ENCODE results near the gene TRPV2. TPM values are rescaled to one million over a fixed set of nuclear protein-coding genes. Genes with fewer than 3 reads are reported as not detected.

The TRPV2 gene
- total and polyA plus RNA-seq, 9 donors, result 8.7 to 40.4 (median 13.0) TPM

DNA sequence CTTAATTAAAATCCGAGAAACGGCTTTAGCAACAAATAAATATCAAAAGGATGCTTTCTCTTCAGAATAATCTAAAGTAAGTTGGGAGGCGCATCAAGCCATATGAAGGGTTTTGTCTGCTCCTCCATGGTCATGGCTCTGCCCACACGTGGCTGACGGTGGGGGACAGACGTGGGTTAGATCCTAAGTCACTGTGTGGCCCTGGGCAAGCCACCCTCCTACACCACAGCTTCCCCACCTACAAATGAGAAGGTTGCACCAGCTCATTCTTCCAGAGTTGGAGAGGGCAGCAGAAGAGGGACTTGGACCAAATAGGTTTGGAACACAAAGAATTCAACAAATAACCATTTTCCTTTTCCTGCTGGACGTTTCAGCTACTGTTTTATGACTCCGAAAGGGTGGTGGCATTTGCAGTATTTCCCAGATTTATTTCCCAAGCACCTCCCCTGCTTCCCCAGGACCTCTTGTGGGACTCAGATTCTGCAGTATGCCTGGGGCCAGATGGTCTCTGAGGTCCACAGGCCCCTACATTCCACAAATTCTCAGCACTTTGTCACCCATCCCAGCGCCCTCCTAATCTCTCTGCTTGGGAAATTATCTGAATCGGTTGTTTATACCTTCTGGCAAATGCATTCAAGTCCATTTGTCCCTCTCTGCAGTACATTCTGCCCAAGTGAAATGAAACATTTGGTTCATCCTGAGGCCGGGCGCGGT, 58.8 kb downstream of the TRPV2 start:
- Histone ChIP-seq H3K4me3 (no peak overlapping the region), H3K9me3 (no peaks in the 10 kb centered on the region), H3K4me1 (ENCODE audit: insufficient read depth) (peaks cover 9% of the 10 kb centered on the region), H3K27ac (no peak overlapping the region), H3K27me3 (no peaks in the 10 kb centered on the region), H3K36me3 (no peaks in the 10 kb centered on the region)
- no peak for DNase-seq
- 65 to 76% (median 72%) methylated on average over 13 of the region's 13 CpGs for WGBS, 3 donors
- TF ChIP-seq, protein P1, sequence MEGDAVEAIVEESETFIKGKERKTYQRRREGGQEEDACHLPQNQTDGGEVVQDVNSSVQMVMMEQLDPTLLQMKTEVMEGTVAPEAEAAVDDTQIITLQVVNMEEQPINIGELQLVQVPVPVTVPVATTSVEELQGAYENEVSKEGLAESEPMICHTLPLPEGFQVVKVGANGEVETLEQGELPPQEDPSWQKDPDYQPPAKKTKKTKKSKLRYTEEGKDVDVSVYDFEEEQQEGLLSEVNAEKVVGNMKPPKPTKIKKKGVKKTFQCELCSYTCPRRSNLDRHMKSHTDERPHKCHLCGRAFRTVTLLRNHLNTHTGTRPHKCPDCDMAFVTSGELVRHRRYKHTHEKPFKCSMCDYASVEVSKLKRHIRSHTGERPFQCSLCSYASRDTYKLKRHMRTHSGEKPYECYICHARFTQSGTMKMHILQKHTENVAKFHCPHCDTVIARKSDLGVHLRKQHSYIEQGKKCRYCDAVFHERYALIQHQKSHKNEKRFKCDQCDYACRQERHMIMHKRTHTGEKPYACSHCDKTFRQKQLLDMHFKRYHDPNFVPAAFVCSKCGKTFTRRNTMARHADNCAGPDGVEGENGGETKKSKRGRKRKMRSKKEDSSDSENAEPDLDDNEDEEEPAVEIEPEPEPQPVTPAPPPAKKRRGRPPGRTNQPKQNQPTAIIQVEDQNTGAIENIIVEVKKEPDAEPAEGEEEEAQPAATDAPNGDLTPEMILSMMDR (IDR thresholded peaks at IDR 0.05), result no peak
- TF ChIP-seq EP300 (IDR thresholded peaks at IDR 0.05) (no peak), POLR2A (IDR thresholded peaks at IDR 0.05) (no peak)
- intact Hi-C loops (cut with DNase I), result no loop called here

DNA sequence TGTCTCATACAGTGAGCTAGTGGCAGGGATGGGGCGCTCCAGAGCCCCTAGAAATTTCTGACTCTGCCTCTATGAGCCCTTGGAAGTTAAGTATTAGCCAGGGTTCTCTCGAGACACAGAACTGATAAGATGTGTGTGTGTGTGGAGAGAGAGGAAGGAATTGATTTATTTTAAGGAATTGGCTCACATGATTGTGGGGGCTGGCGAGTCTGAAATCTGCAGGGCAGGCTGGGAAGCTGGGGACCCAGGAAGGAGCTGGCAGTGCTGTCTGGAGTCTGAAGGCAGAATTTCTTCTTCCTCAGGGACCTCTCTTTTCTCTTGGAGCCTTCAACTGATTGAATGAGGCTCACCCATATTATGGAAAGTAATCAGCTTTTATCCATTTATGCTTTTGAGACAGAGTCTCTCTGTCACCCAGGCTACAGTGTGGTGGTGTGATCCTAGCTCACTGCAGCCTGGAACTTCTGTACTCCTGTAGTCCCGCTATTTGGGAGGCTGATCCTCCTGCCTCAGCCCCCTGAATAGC, 59.9 kb downstream of the TRPV2 start:
- 64 to 67% (median 65%) methylated on average over 4 of the region's 4 CpGs for WGBS, 3 donors
- no peak overlapping the region for H3K27ac ChIP-seq
- no peaks in the 10 kb centered on the region for H3K36me3 ChIP-seq
- no peak for TF ChIP-seq POLR2A (IDR thresholded peaks at IDR 0.05)
- TF ChIP-seq, protein P1 (IDR thresholded peaks at IDR 0.05), result no peak
- TF ChIP-seq EP300 (IDR thresholded peaks at IDR 0.05), result no peak
- intact Hi-C loops (cut with DNase I), result no loop called here
- no peaks in the 10 kb centered on the region for H3K27me3 ChIP-seq
- no peaks in the 10 kb centered on the region for H3K9me3 ChIP-seq
- no peak overlapping the region for H3K4me3 ChIP-seq
- DNase-seq, result no peak
- peaks cover 9% of the 10 kb centered on the region for H3K4me1 ChIP-seq (ENCODE audit: insufficient read depth)

DNA sequence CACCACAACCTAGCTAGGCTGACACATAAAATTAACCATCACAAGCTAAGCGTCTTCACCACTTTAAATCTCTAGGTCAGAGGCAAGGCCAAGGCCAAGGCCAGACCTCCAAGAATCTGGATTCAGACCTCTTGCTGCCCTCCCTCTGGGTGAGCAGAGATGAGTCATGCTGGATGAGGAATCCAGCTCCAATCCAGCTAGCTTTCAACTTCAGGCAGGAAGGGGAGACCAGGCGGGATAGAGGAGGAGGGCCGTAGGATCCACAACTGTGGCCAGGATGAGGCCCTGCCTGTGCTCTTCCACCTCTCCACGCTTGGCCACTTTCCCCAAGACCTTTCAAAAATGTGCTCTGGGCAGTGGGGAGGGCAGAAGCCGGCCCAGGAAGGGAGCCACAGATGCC, 61.9 kb downstream of the TRPV2 start:
- Histone ChIP-seq H3K36me3 (no peaks in the 10 kb centered on the region), H3K27me3 (no peaks in the 10 kb centered on the region), H3K4me3 (no peak overlapping the region), H3K27ac (peak overlapping the region; percentile 21 to 43), H3K9me3 (no peaks in the 10 kb centered on the region), H3K4me1 (ENCODE audit: insufficient read depth) (peaks cover 9% of the 10 kb centered on the region)
- 4 to 10% (median 5%) methylated on average over 5 of the region's 5 CpGs for WGBS, 3 donors
- TF ChIP-seq POLR2A (IDR thresholded peaks at IDR 0.05) (no peak), EP300 (IDR thresholded peaks at IDR 0.05) (no peak)
- TF ChIP-seq, protein P1 (IDR thresholded peaks at IDR 0.05), result no peak
- intact Hi-C loops (cut with DNase I), result no loop called here
- peak; percentile 60 to 82 (median 67) for DNase-seq

DNA sequence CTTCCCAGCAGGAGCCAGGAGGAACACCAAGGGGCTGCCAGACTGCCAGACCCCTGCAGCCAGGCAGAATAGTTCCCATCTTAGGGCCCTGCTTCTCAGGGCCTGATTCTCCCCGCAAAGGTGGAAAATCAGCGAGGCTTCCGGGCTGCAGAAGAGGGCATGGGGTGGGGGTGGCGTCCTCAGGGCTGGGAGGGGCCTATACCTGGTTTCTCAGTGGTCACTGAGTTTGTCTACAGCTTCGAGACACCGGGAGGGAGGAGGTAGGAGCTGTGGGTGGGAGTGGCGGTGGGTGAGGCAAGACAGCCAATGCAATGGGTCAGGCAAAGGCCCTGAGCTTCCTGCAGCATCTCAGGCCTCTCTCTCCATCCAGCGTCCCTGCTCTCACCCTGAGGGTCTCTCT, 62.3 kb downstream of the TRPV2 start:
- TF ChIP-seq, protein P1 (IDR thresholded peaks at IDR 0.05), result no peak
- TF ChIP-seq EP300 (IDR thresholded peaks at IDR 0.05) (no peak), POLR2A (IDR thresholded peaks at IDR 0.05) (no peak)
- H3K36me3 ChIP-seq, result no peaks in the 10 kb centered on the region
- intact Hi-C loops (cut with DNase I), result no loop called here
- peak overlapping the region; percentile 21 to 43 for H3K27ac ChIP-seq
- DNase-seq, result no peak
- peaks cover 9% of the 10 kb centered on the region for H3K4me1 ChIP-seq (ENCODE audit: insufficient read depth)
- no peaks in the 10 kb centered on the region for H3K27me3 ChIP-seq
- H3K9me3 ChIP-seq, result no peaks in the 10 kb centered on the region
- no peak overlapping the region for H3K4me3 ChIP-seq
- WGBS, 3 donors, result 55 to 68% (median 60%) methylated on average over 8 of the region's 8 CpGs
